Measurements from ENCODE around the gene GPC3. TPM values are rescaled to one million over a fixed set of nuclear protein-coding genes. Genes with fewer than 3 reads are reported as not detected.

Gene GPC3
- total RNA-seq, 1 donor from 2014 or later, result 0.25 TPM

DNA sequence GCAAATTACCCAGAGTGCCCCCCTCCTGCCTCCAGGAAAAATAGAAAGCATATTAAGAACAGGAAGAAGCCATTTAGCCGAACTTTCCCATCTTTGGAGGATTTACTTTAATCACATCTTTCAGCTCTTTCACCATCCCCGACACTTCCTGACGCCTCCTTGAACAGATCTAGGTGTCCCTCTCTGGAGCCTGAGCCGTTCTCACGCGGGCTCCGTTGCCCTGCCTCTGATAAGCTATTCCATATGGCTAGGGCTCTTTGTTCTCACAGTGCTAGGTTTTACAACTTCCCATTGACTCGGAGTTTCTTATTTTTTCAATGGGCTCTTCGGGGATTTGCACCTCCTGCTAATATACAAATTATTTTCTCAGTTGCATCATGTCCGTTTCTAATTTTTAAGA is 488.0 kb downstream of the GPC3 start:
- no peaks in the 10 kb centered on the region for H3K4me1 Mint-ChIP-seq (ENCODE audit: low read depth)

DNA sequence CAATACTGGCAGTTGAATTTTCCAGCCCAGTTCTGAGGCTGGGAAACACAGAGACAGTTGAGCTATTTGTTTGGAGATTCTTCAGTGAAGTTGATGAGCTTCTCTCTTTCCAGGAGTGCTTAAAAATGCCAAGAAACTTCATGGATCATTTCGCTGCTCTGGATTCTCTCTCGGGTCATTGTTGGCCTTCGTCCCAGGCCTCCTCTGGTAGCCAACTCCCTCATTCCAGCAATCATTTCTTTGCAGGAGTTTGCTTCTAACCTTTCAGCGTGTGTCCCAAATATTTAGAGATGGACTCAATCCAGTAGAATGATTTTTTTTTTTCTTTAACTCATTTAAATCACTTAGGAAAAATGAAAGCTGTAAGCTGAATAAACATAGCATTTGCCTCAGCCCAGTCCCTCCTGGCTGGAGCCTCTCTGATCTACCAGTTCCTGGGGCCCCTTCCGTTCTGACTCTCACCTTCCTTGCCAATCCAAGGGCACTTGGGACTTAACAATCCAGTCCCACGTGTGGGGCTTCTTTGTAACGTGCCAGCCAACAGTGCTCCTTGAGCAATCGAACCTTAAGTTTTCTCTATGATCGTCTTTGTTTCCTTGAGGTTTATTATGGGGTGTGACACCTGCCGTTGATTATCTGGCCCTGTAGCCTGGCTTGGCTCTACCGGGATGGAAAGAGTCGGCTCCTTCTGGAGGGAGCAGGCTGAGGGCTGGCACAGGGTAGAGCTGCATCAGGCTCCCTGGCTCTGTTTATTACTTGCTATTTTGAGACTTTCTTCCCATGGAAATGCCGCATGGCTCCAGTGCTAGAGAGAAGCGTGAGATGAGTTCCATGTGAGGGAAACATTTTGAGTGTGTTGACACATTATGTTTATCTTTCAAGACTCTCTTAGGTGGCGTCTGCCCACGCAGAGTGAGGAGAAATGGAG is 489.7 kb downstream of the GPC3 start:
- Mint-ChIP-seq H3K36me3 (ENCODE audit: low read depth) (no peaks in the 10 kb centered on the region), H3K9me3 (no peaks in the 10 kb centered on the region), H3K4me1 (ENCODE audit: low read depth) (no peaks in the 10 kb centered on the region), H3K4me3 (ENCODE audit: low read depth) (no peak overlapping the region), H3K27ac (no peak overlapping the region), H3K27me3 (ENCODE audit: low read depth) (no peaks in the 10 kb centered on the region)
- intact Hi-C loops (cut with micrococcal nuclease), result no loop called here
- DNase-seq (ENCODE audit: low spot score), result no peak

More for the DNA sequence above, 488.0 kb downstream of the GPC3 start:
- H3K27ac Mint-ChIP-seq, result no peak overlapping the region
- H3K27me3 Mint-ChIP-seq (ENCODE audit: low read depth), result no peaks in the 10 kb centered on the region
- no peak overlapping the region for H3K4me3 Mint-ChIP-seq (ENCODE audit: low read depth)
- H3K9me3 Mint-ChIP-seq, result no peaks in the 10 kb centered on the region
- no peaks in the 10 kb centered on the region for H3K36me3 Mint-ChIP-seq (ENCODE audit: low read depth)
- intact Hi-C loops (cut with micrococcal nuclease), result no loop called here
- DNase-seq (ENCODE audit: low spot score), result no peak

DNA sequence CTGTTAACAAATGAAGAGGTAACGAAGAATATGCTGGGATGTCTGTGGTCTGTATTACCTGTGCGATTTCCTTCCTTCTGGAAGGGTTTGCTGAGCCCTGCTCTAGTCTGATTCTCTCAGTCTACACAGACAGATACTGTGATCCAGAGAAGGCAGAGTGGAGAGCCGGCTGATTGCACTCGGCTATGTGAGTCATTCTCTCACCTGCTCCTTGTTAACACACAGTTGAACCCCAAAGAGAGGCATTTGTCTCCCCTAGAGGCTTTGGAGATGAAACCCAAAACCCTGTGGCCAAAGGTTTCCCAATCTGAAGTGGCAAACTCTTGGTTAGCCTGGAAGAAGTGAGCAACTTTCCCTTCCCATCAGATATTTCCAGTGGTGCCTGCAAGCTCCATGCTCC is 492.0 kb downstream of the GPC3 start:
- intact Hi-C loops (cut with micrococcal nuclease), result no loop called here
- Mint-ChIP-seq H3K36me3 (ENCODE audit: low read depth) (no peaks in the 10 kb centered on the region), H3K4me3 (ENCODE audit: low read depth) (no peak overlapping the region)

DNA sequence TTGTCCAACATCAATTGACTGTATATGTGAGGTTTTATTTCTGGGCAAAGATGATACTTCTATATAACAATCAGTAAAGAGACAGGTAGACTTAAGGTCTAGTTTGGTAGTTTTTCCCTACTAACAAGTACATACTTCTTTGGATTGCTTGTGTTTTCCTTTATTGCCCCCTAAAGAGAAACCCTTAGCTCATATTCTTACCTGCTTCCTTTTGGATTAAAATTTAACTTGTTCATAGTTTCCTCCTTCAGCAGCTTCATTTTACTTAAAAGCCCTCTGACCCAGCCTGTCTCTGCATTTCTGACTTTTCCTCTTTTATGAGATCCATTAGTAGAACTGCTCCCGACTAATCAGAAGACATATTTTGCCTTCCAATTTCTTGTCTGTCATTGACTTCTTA is 494.4 kb downstream of the GPC3 start:
- H3K9me3 Mint-ChIP-seq, result no peaks in the 10 kb centered on the region
- no peaks in the 10 kb centered on the region for H3K36me3 Mint-ChIP-seq (ENCODE audit: low read depth)
- intact Hi-C loops (cut with micrococcal nuclease), result no loop called here
- H3K4me3 Mint-ChIP-seq (ENCODE audit: low read depth), result no peak overlapping the region
- no peak overlapping the region for H3K27ac Mint-ChIP-seq
- DNase-seq (ENCODE audit: low spot score), result no peak
- no peaks in the 10 kb centered on the region for H3K4me1 Mint-ChIP-seq (ENCODE audit: low read depth)
- no peaks in the 10 kb centered on the region for H3K27me3 Mint-ChIP-seq (ENCODE audit: low read depth)

More for the DNA sequence above, 492.0 kb downstream of the GPC3 start:
- Mint-ChIP-seq H3K27me3 (ENCODE audit: low read depth) (no peaks in the 10 kb centered on the region), H3K9me3 (no peaks in the 10 kb centered on the region), H3K27ac (no peak overlapping the region), H3K4me1 (ENCODE audit: low read depth) (no peaks in the 10 kb centered on the region)
- DNase-seq (ENCODE audit: low spot score), result no peak

Measured in activated T-helper 2 cell treated with anti-CD3 and anti-CD28 coated beads, Interferon-gamma antibody, Interleukin-2, Interleukin-4, amounts not matched to agents 10 μg/mL and 5 μg/mL and 100 μg/mL, durations not matched to agents 14 hours and 24 hours and 36 hours (primary cell).